HG03520 (cell line): ENCODE data around the gene RGL4.
"Not testable (repeated sequence)": the region's sequence is repeated elsewhere in the genome, so short reads cannot be mapped to it uniquely, and the experiment has no call there.

ENCODE experiments used
- ATAC-seq: cut with Tn5 transposase; IDR thresholded peaks from one replicate; pipeline ENCODE4 v1.9.1; 2021; ENCODE audit warnings: mild to moderate bottlenecking, moderate library complexity; ENCODE audit not compliant: unreplicated experiment

The RGL4 gene

GRCh38 chr22:23728108-23728507, 37.3 kb downstream of the RGL4 start:
- not testable (repeated sequence) for ATAC-seq

GRCh38 chr22:23737696-23738095, 46.9 kb downstream of the RGL4 start:
- no peak for ATAC-seq

GRCh38 chr22:23742505-23743264, 51.9 kb downstream of the RGL4 start:
- no peak for ATAC-seq

- no peak for ATAC-seq
These were observed 52.5 kb downstream of the RGL4 start for GRCh38 chr22:23743303-23743705.

GRCh38 chr22:23744001-23744400, 53.2 kb downstream of the RGL4 start:
- no peak for ATAC-seq

GRCh38 chr22:23744485-23744884, 53.7 kb downstream of the RGL4 start:
- ATAC-seq: no peak

GRCh38 chr22:23745791-23746190, 55.0 kb downstream of the RGL4 start:
- no peak for ATAC-seq
